GM12801 (cell line): ENCODE data around the gene STAM.

Experiments
- TF ChIP-seq, protein P1 (sequence below): IDR thresholded peaks from one replicate; pipeline ENCODE4 v1.5.1; 2011; ENCODE audit warnings: control low read depth; ENCODE audit not compliant: insufficient read length; ENCODE audit errors: extremely low read depth

Gene STAM

DNA sequence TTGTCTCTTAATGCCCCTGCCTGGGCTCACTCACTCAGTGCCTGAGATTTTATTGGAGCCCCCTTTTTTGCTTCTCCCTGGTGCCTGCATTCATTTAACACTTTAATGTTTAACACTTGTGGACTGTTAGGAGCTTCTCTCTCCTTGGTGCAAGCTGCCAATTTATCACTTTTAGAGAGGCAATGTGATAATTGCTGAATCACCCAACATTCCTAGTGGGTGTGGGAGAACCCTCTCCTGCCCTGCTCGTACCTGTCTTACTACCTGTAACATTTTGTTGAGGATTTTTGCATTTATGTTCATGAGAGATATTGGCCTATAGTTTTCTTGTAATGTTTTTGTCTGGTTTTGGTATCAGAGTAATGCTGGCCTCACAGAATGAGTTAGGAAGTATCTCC lies 13.2 kb downstream of the STAM start:
- TF ChIP-seq, protein P1, sequence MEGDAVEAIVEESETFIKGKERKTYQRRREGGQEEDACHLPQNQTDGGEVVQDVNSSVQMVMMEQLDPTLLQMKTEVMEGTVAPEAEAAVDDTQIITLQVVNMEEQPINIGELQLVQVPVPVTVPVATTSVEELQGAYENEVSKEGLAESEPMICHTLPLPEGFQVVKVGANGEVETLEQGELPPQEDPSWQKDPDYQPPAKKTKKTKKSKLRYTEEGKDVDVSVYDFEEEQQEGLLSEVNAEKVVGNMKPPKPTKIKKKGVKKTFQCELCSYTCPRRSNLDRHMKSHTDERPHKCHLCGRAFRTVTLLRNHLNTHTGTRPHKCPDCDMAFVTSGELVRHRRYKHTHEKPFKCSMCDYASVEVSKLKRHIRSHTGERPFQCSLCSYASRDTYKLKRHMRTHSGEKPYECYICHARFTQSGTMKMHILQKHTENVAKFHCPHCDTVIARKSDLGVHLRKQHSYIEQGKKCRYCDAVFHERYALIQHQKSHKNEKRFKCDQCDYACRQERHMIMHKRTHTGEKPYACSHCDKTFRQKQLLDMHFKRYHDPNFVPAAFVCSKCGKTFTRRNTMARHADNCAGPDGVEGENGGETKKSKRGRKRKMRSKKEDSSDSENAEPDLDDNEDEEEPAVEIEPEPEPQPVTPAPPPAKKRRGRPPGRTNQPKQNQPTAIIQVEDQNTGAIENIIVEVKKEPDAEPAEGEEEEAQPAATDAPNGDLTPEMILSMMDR = no peak

DNA sequence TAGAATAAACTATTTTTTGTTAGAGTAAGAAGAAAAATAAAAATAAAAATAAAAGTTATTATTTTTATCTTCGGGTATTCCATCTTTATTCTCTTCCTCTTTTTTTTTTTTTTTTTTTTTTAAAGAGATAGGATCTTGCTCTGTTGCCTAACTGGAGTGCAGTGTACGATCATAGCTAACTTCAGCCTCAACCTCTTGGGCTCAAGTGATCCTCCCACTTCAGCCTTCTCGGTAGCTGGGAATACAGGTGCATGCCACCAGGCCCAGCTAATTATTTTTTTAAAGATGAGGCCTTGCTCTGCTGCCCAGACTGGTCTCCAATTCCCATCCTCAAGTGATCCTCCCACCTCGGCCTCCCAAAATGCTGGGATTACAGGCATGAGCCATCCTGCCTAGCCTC lies 15.4 kb downstream of the STAM start:
- TF ChIP-seq, protein P1 = no peak

DNA sequence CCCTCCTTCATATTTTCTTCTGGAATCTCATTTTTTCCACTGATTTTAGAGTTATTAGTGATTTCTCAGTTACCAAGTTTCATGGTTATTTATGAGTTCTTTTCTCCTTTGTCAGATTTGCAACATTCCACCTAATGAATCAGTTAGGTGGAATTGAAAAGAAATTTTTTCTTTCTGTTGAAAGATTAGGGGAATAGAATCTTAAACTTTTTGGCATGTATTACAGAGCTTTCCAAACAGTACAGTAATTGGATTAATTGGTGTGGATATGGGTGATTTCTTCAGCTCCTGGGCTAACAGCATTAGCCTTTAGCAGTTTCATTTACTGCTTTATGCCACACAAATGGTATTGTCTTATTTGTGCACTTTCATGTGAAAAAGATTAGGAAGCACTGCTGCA lies 17.0 kb downstream of the STAM start:
- TF ChIP-seq, protein P1 = no peak

DNA sequence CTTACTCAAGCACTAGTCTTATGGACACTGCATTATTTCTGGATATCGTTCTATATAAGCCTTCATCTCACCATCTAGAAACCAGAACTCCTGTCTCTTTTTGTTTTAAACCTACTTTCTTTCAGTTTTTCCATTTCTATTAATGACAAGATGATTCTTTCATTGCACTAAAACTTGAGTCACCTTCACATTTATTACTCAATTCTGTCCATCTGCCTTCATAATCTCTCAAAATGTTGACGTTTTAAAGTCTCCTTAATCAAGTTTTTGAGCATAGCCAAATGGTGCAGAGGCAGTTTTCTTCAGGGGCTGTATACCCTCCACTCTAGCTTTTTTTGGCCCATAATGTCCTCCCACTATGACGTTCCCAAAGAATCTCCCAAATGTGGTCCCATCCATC lies 17.6 kb downstream of the STAM start:
- TF ChIP-seq, protein P1 = no peak

DNA sequence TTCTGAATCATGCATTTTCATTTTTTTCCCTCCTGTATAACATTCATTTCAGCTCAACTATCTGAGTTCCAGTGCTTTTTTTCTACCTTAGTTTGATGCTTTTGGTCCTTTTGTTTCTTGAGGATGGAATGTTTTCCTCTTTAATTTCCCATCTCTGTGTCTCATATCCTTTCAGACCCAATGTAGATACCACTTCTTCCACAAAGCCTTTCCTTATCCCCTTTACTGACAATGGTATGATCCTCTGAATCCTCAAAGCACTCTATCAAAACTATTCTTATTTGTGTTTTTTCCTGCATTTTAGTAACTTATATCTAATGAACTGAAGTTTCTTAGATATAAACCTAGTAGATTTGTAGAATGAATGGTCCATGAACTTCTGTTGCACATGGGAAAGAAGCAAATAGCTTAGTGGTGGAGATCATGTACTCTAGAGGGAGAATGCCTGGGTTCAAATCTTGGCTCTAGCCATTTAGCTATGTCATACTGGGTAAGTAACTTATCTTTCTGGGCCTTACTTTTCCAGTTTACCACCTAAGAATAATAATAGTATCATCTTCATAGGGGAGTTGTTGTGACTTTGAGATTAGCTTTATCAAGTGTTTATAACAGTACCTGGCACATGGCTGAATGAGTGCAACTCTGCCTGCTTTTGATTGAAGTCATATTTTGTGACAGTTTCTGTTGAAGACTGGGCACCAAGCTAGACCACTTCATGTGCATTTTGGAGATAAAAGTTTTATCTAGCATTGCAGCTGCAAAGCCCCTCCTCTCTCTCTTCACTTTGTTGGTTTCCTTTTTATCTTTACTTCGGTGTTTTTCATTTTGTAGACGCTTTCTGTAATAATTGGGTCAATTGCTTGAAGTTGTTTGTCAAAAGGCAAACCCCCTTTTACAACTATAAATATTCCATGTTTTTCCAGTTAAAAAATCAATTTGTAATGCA lies 18.5 kb downstream of the STAM start:
- TF ChIP-seq, protein P1 = no peak

DNA sequence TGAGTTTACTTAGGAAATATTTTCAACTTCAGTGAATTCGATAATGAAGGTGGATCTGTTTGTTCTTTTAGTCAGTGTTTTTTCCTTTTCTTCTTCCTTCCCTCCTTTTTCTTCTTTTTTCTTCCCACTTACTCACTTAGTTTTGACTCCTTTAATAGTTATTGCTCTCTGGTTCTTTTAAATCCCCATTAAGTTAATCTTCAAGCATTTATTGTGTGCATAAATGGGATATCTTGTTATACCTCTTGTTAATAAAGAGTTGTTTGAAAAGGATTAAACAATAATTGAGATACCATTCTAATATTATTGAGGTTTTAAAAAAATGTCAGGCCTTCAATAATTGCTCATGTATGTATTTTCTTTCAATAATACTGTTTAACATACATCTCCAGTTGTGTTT lies 19.5 kb downstream of the STAM start:
- TF ChIP-seq, protein P1 = no peak

DNA sequence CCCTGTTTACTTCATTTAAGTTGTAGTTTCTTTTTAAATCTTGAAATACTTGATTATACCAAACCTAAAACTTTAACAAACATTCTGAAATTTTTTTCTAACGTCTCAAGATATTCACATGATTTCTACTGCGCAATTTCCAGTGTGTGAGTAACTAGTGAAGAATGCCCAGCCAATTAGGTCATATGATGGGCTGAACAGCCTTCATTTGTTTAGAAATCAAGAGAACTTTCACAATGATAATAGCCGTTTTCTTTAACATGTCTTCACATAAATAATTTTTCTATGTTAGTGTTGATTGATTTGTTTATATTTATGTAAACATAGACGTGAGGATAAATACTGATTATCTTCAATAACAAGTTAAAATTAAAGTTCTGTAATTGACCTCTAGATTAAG lies 21.8 kb downstream of the STAM start:
- TF ChIP-seq, protein P1 = no peak
